ENCODE data around the gene CIDEC. TPM values are rescaled to one million over a fixed set of nuclear protein-coding genes. Genes with fewer than 3 reads are reported as not detected.

CIDEC gene
- total and polyA plus RNA-seq, 2 of the 8 experiments (the other 6 are each of a cell fraction or from before 2014, with no cell fraction given), result not detected

DNA sequence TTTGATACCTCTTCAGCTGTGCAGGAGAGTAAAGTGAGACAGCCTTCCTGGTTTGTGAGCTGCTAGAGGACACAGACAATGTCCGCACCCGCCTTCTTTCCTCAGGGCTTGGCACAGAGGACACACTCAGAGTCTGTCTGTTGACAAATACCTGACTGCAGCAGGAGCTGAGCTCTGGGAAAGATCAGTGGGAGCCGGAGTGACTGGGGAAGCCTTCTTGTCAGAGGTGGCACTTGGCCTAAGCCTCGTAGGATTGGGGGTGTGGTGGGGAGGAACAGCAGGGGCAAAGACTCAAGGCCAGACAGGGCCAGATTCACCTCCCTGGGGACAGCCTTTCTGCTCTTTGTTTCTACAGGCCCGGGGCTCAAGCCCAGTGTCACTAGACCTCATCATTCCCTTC lies 33.5 kb upstream of the CIDEC start:
- no peak overlapping the region for H2BK12ac ChIP-seq (ENCODE audit: low read depth, low read length)
- H4K91ac ChIP-seq (replicated peaks; ENCODE audit: insufficient read length, low read length), result no peak overlapping the region
- H4K20me1 ChIP-seq (replicated peaks in 1 of 2; ENCODE audit: control insufficient read depth in 1 of 2, insufficient read depth in 2 of 2, low read length in 2 of 2), result no peaks in the 10 kb centered on the region
- no peaks in the 10 kb centered on the region for H3K79me1 ChIP-seq (ENCODE audit: low read depth, low read length)
- H3K27ac ChIP-seq (ENCODE audit: low read depth, low read length), result no peak overlapping the region
- H4K5ac ChIP-seq (ENCODE audit: insufficient read length, low read depth, low read length), result no peak overlapping the region
- H2AK5ac ChIP-seq (ENCODE audit: low read depth, low read length), result no peak overlapping the region
- no peak overlapping the region for H4K8ac ChIP-seq (ENCODE audit: extremely low read depth, insufficient read depth, low read length)
- H3K23me2 ChIP-seq (ENCODE audit: low read depth, low read length), result peaks cover 10% of the 10 kb centered on the region; the same call in 1 of the 2 replicates
- WGBS, 2 experiments (ENCODE audit: extremely low coverage in 1 of 2, insufficient coverage in 1 of 2, insufficient read length in 1 of 2, insufficient replicate concordance in 2 of 2, low coverage in 1 of 2, low lambda C conversion rate in 2 of 2, missing lambda C conversion rate in 1 of 2), result 92% methylated on average over 5 of the region's 5 CpGs; no CpG with 5 or more reads in 1 of the 2 experiments
- H3K27me3 ChIP-seq (replicated peaks in 1 of 4; ENCODE audit: control insufficient read depth in 3 of 4, extremely low read depth in 1 of 4, insufficient read depth in 3 of 4, low read length in 3 of 4), result peaks cover 0 to 18% (median 10%) of the 10 kb centered on the region in 4 experiments; a peak in 5 of 7 replicates
- no peak overlapping the region for H2BK5ac ChIP-seq (ENCODE audit: low read depth, low read length)
- peaks cover 0 to 20% (median 17%) of the 10 kb centered on the region in 4 experiments; a peak in 6 of 7 replicates for H3K4me1 ChIP-seq (replicated peaks in 1 of 4; ENCODE audit: control insufficient read depth in 3 of 4, insufficient read depth in 4 of 4, low read length in 3 of 4)
- no peak overlapping the region for H3K4ac ChIP-seq (replicated peaks; ENCODE audit: insufficient read length, low read depth, low read length)
- no peak overlapping the region for H2BK20ac ChIP-seq (ENCODE audit: low read length)
- no peak overlapping the region for H3K9ac ChIP-seq (replicated peaks in 1 of 4; ENCODE audit: extremely low read depth in 1 of 4, low read depth in 3 of 4, low read length in 3 of 4)
- DNase-seq (ENCODE audit: low read depth in 1 of 2, low spot score in 2 of 2), result no peak
- H3K4me2 ChIP-seq (ENCODE audit: insufficient read depth in 1 of 2, low read depth in 2 of 2, low read length in 2 of 2), result no peak overlapping the region
- no peak overlapping the region for H2AFZ ChIP-seq (ENCODE audit: low read length)
- H3K23ac ChIP-seq (ENCODE audit: insufficient read length), result no peak overlapping the region
- no peak overlapping the region for H3K56ac ChIP-seq (replicated peaks; ENCODE audit: insufficient read length, low read depth, low read length)
- no peak for TF ChIP-seq TAF7 (optimal IDR thresholded peaks at IDR 0.05; ENCODE audit: borderline replicate concordance, low read depth, low read length)
- TF ChIP-seq TCF12 (IDR thresholded peaks at IDR 0.05; ENCODE audit: low read depth, low read length), result no peak
- TF ChIP-seq RFX5 (IDR thresholded peaks at IDR 0.05; ENCODE audit: borderline replicate concordance, low read depth, low read length), result no peak
- TF ChIP-seq GTF2F1 (IDR thresholded peaks at IDR 0.05; ENCODE audit: borderline replicate concordance, low read depth, low read length), result no peak
- H3K14ac ChIP-seq (ENCODE audit: insufficient read length), result no peak overlapping the region
- H3K36me3 ChIP-seq (ENCODE audit: control insufficient read depth in 2 of 4, insufficient read depth in 4 of 4, low read length in 3 of 4), result no peaks in the 10 kb centered on the region
- no peak for FAIRE-seq
- ChIA-PET POLR2A (ENCODE audit: partially characterized antibody) (interaction anchor here (1.0 to 5.5 kb wide), 7 partner anchors 8 to 228 kb away, joined by 3 to 43 read pairs (median 4); partner anchors contain the start of genes CRELD1, IL17RE and VHL), CTCF (ENCODE audit: partially characterized antibody) (interaction anchor here (0.6 to 9.1 kb wide), 12 partner anchors 9 to 1158 kb away, joined by 3 to 76 read pairs (median 4); partner anchors contain the start of gene CRELD1)
- no peak overlapping the region for H3K18ac ChIP-seq (ENCODE audit: extremely low read depth, low read length)
- H3K9me3 ChIP-seq (ENCODE audit: insufficient read depth in 2 of 2, low read depth in 1 of 2, low read length in 1 of 2), result peaks cover 0 to 6% of the 10 kb centered on the region in 2 experiments; a peak in 2 of 4 replicates
- no peak overlapping the region for H2BK120ac ChIP-seq (replicated peaks; ENCODE audit: low read depth, low read length)
- H3K4me3 ChIP-seq (ENCODE audit: extremely low read depth in 1 of 4, insufficient read depth in 2 of 4, low read depth in 3 of 4, low read length in 4 of 4), result no peak overlapping the region
- H2BK15ac ChIP-seq (ENCODE audit: low read length), result no peak overlapping the region
- H3K79me2 ChIP-seq (ENCODE audit: control insufficient read depth in 1 of 2, insufficient read depth in 2 of 2, low read length in 2 of 2), result no peaks in the 10 kb centered on the region

All from H1 (cell line).